ENCODE measurements around the gene PRSS57.

- TF ChIP-seq CTCF (IDR thresholded peaks at IDR 0.05) (no peak), POLR2A (IDR thresholded peaks at IDR 0.05) (no peak)
These were observed 35.7 kb upstream of the PRSS57 start for GRCh38 chr19:731000-731399.
